Parathyroid adenoma (tissue), 2 donors: ENCODE results near the gene IL22RA2.

Source experiments
- H2AFZ ChIP-seq: fragments of 300-600 bp; sonication (generic); one replicate; pipeline ENCODE4 v1.7.0; 2017; ENCODE audit warnings: antibody characterized with exemption, mild to moderate bottlenecking
- H3K27ac ChIP-seq: fragments of 300-600 bp; sonication (generic); one replicate; pipeline ENCODE4 v1.7.0; 2017
- H3K27me3 ChIP-seq: fragments of 300-600 bp; sonication (generic); one replicate; pipeline ENCODE4 v1.7.0; 2017; ENCODE audit warnings: low read length; ENCODE audit not compliant: control insufficient read depth, insufficient read depth
- H3K36me3 ChIP-seq: fragments of 300-600 bp; sonication (generic); one replicate; pipeline ENCODE4 v1.7.0; 2017; ENCODE audit warnings: low read length; ENCODE audit not compliant: control insufficient read depth, insufficient read depth
- H3K4me1 ChIP-seq: fragments of 300-600 bp; sonication (generic); one replicate; pipeline ENCODE4 v1.7.0; 2017; ENCODE audit warnings: control low read depth
- H3K4me2 ChIP-seq: fragments of 300-600 bp; sonication (generic); one replicate; pipeline ENCODE4 v1.7.0; 2017; ENCODE audit warnings: low read length
- H3K4me3 ChIP-seq: fragments of 300-600 bp; sonication (generic); one replicate; pipeline ENCODE4 v1.7.0; 2017; ENCODE audit warnings: low read depth, low read length
- H3K79me2 ChIP-seq: fragments of 300-600 bp; sonication (generic); one replicate; pipeline ENCODE4 v1.7.0; 2017; ENCODE audit warnings: control low read depth
- H3K9ac ChIP-seq: fragments of 300-600 bp; sonication (generic); one replicate; pipeline ENCODE4 v1.7.0; 2017; ENCODE audit warnings: mild to moderate bottlenecking
- H3K9me3 ChIP-seq: fragments of 300-600 bp; sonication (generic); one replicate; pipeline ENCODE4 v1.7.0; 2017; ENCODE audit warnings: low read length; ENCODE audit not compliant: control insufficient read depth
- CTCF ChIP-seq: fragments of 300-600 bp; sonication (generic); IDR thresholded peaks from one replicate; pipeline ENCODE4 v1.7.0; 2017; ENCODE audit warnings: antibody characterized with exemption, mild to moderate bottlenecking
- donor health status: primary hyperparathyroidism.

The IL22RA2 gene

DNA sequence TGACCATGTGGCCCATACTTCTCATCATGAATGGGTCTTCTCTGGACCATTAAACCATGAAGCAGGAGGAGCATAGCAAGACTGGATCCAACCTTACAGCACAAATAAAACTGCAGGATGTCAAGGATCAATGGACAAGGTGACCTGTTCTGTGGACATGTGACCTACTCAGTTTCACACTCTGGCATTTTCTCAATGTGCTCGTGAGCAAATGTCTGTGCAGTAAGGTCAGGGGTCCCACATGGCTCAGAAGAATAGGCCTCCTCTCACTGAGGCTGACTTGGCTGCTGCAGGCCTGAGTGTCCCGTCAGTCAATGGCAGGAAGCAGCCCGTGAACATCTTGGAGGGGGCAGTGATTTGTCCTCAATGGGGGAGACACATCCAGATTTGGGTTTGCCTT, 68.5 kb downstream of the IL22RA2 start:
- Histone ChIP-seq H3K27ac (no peak overlapping the region), H3K4me1 (no peaks in the 10 kb centered on the region), H3K9ac (no peak overlapping the region), H3K4me3 (no peak overlapping the region), H3K4me2 (no peak overlapping the region), H3K79me2 (no peaks in the 10 kb centered on the region), H3K36me3 (no peaks in the 10 kb centered on the region), H3K27me3 (no peaks in the 10 kb centered on the region), H3K9me3 (no peaks in the 10 kb centered on the region), H2AFZ (no peak overlapping the region)
- no peak for TF ChIP-seq CTCF

- TF ChIP-seq CTCF = no peak
- Histone ChIP-seq H3K9me3 (no peaks in the 10 kb centered on the region), H3K27ac (no peak overlapping the region), H3K4me2 (no peak overlapping the region), H3K79me2 (no peaks in the 10 kb centered on the region), H3K4me1 (no peaks in the 10 kb centered on the region), H3K27me3 (no peaks in the 10 kb centered on the region), H3K4me3 (no peak overlapping the region), H2AFZ (no peak overlapping the region), H3K9ac (no peak overlapping the region), H3K36me3 (no peaks in the 10 kb centered on the region)
These were observed 70.5 kb downstream of the IL22RA2 start for GRCh38 chr6:137102851-137103492.

DNA sequence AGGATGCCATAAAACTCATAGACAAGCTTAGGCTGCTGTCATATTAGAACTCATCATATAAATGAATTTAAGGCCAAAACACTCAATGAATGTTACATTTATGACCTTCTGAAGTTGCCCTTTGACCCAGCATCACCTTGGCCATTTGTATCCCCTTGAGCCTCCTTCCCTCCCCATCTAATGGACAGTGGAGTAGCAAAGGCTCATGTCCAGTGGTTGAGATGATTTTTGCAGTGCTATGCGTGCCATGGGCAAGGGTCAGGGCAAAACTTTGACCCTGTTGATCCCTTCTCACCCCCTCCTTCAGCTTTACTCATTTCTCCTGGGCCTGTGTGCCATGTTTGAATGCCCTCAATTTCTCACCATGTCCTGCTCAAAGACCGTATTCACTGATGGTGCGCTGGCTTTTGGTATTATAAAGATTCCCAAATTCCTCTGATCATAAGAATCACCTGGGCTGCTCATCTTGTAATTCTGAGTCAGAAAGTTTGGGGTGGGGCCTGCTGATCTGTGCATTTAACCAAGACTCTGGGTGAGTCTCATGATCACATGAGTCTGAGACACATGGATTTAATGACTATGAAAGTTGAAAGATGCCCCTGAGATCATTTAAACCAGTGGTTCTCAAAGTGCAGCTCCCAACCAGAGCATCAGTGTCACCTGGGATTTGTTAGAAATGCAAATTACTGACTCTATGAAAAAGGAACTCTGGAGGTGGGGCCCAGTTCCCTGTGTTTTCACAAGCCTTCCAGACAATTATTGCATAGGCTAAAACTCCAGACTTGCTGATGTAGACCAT, 71.2 kb downstream of the IL22RA2 start:
- no peak for TF ChIP-seq CTCF
- no peaks in the 10 kb centered on the region for H3K4me1 ChIP-seq
- no peak overlapping the region for H3K9ac ChIP-seq
- no peak overlapping the region for H3K4me3 ChIP-seq
- H3K4me2 ChIP-seq = no peak overlapping the region
- no peaks in the 10 kb centered on the region for H3K79me2 ChIP-seq
- H3K36me3 ChIP-seq = no peaks in the 10 kb centered on the region
- H3K27ac ChIP-seq = no peak overlapping the region
- no peak overlapping the region for H2AFZ ChIP-seq
- no peaks in the 10 kb centered on the region for H3K9me3 ChIP-seq
- no peaks in the 10 kb centered on the region for H3K27me3 ChIP-seq

DNA sequence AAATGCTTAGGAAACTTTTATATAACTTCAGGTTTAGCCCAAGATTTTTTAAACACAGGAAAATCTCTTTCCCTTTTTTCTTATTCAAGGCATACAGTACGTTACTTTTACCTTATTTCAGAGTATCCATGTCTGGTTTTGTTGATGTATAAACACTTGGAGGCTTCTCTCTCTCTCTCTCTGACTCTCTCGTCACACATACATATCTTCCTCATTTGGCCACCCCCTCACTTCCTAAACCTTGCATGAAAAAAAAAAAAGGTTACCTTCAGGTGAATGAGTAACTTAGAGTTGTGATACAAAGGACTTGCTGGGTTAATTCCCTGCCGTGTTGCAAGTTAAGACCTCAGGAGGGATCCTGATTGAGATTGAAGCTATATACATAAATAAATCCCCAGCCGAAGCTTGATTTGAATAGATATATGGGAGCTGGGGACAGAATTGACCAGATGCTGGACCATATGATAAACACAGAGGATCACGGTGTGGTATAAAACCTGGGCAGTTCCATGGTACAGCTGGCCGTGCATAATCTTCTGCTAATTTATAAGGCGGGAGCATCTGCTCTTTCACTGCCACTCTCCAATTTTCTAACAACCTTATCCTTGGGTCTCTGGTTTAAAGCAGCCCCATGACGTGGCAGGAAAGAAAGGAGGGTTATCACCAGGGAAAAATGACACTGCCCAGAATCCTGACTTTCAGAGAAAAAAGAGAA, 73.6 kb downstream of the IL22RA2 start:
- no peak overlapping the region for H2AFZ ChIP-seq
- H3K4me2 ChIP-seq = no peak overlapping the region
- no peaks in the 10 kb centered on the region for H3K36me3 ChIP-seq
- H3K79me2 ChIP-seq = no peaks in the 10 kb centered on the region
- no peak overlapping the region for H3K4me3 ChIP-seq
- H3K27me3 ChIP-seq = no peaks in the 10 kb centered on the region
- no peaks in the 10 kb centered on the region for H3K9me3 ChIP-seq
- no peaks in the 10 kb centered on the region for H3K4me1 ChIP-seq
- no peak overlapping the region for H3K27ac ChIP-seq
- H3K9ac ChIP-seq = no peak overlapping the region
- no peak for TF ChIP-seq CTCF
